ENCODE measurements around the gene SULT4A1.

Gene SULT4A1

GRCh38 chr22:43802897-43803495 is 59.3 kb downstream of the SULT4A1 start:
- no peak for DNase-seq (ENCODE audit: low read depth)

GRCh38 chr22:43800970-43801369 is 61.3 kb downstream of the SULT4A1 start:
- DNase-seq (ENCODE audit: low read depth), result no peak

- DNase-seq (ENCODE audit: low read depth), result no peak
Observed at GRCh38 chr22:43798492-43798891, 63.8 kb downstream of the SULT4A1 start.

- no peak for DNase-seq (ENCODE audit: low read depth)
Observed at GRCh38 chr22:43796567-43796966, 65.7 kb downstream of the SULT4A1 start.

- no peak for DNase-seq (ENCODE audit: low read depth)
Observed at GRCh38 chr22:43795320-43795719, 67.0 kb downstream of the SULT4A1 start.

GRCh38 chr22:43792905-43793304 is 69.4 kb downstream of the SULT4A1 start:
- no peak for DNase-seq (ENCODE audit: low read depth)

GRCh38 chr22:43789452-43789851 is 72.9 kb downstream of the SULT4A1 start:
- no peak for DNase-seq (ENCODE audit: low read depth)

GRCh38 chr22:43783777-43784176 is 78.5 kb downstream of the SULT4A1 start:
- DNase-seq (ENCODE audit: low read depth), result no peak

- DNase-seq (ENCODE audit: low read depth), result no peak
Observed at GRCh38 chr22:43782448-43782847, 79.9 kb downstream of the SULT4A1 start.

GRCh38 chr22:43777286-43777685 is 85.0 kb downstream of the SULT4A1 start:
- DNase-seq (ENCODE audit: low read depth), result no peak

GRCh38 chr22:43776081-43776670 is 86.1 kb downstream of the SULT4A1 start:
- DNase-seq (ENCODE audit: low read depth), result no peak

Data from activated T-helper 1 cell treated with Interleukin-2 at 50 U/mL for 16 hours (primary cell).